Large intestine (tissue), 3 donors: ENCODE results near the gene PPP2R2B. TPM values are rescaled to one million over a fixed set of nuclear protein-coding genes. Genes with fewer than 3 reads are reported as not detected.

ENCODE experiments used
- DNase-seq, 2 donors: peaks; one replicate each; pipeline versions ENCODE4 v3.0.0 to v3.0.0-alpha.2; 2013
- H3K27ac ChIP-seq: one replicate; pipeline ENCODE4 v1.5.1; 2013; ENCODE audit warnings: low read length
- H3K27me3 ChIP-seq: 2 replicates; pipeline ENCODE4 v1.6.1; 2013; ENCODE audit warnings: low read length; ENCODE audit not compliant: control insufficient read depth, insufficient read depth
- H3K36me3 ChIP-seq: 2 replicates; pipeline ENCODE4 v1.6.1; 2013; ENCODE audit warnings: low read length; ENCODE audit not compliant: control insufficient read depth, insufficient read depth
- H3K4me1 ChIP-seq: one replicate; pipeline ENCODE4 v1.6.1; 2013; ENCODE audit warnings: low read length; ENCODE audit not compliant: control insufficient read depth, insufficient read depth
- H3K4me3 ChIP-seq: one replicate; pipeline ENCODE4 v1.5.1; 2013; ENCODE audit warnings: low read length
- H3K9me3 ChIP-seq: one replicate; pipeline ENCODE4 v1.6.1; 2013; ENCODE audit warnings: mild to moderate bottlenecking, low read depth, low read length, moderate library complexity; ENCODE audit not compliant: control insufficient read depth
- WGBS: methylation state at CpG from one replicate; pipeline ENCODE4 v1.1.5; 2013; ENCODE audit warnings: low lambda C conversion rate; ENCODE audit not compliant: insufficient coverage; 5-methylcytosine and 5-hydroxymethylcytosine counted together
- polyA plus RNA-seq: library from polyadenylated mRNA; unstranded; fragments of 120-200 nt; gene quantifications from one replicate; pipeline ENCODE4 v1.2.1, GENCODE V29; 2013

The PPP2R2B gene
- polyA plus RNA-seq, 1 donor = 8.0 TPM

- no peaks in the 10 kb centered on the region for H3K36me3 ChIP-seq
- no peak overlapping the region for H3K27ac ChIP-seq
- DNase-seq = no peak
- H3K27me3 ChIP-seq = no peaks in the 10 kb centered on the region
- no peak overlapping the region for H3K4me3 ChIP-seq
- H3K9me3 ChIP-seq = no peaks in the 10 kb centered on the region
- no peaks in the 10 kb centered on the region for H3K4me1 ChIP-seq
- WGBS = no CpG with 5 or more reads among the region's 4 CpGs
Observed at GRCh38 chr5:146704949-146705665, 173.4 kb downstream of the PPP2R2B start.

- no peaks in the 10 kb centered on the region for H3K4me1 ChIP-seq
- H3K27me3 ChIP-seq = no peaks in the 10 kb centered on the region
- no peak overlapping the region for H3K27ac ChIP-seq
- H3K9me3 ChIP-seq = no peaks in the 10 kb centered on the region
- no peaks in the 10 kb centered on the region for H3K36me3 ChIP-seq
- no peak for DNase-seq
- WGBS = 60% methylated on average over 1 of the region's 1 CpG
- no peak overlapping the region for H3K4me3 ChIP-seq
Observed at GRCh38 chr5:146703899-146704298, 174.7 kb downstream of the PPP2R2B start.

GRCh38 chr5:146703499-146703898 is 175.1 kb downstream of the PPP2R2B start:
- Histone ChIP-seq H3K4me3 (no peak overlapping the region), H3K9me3 (no peaks in the 10 kb centered on the region), H3K36me3 (no peaks in the 10 kb centered on the region), H3K4me1 (no peaks in the 10 kb centered on the region), H3K27ac (no peak overlapping the region), H3K27me3 (no peaks in the 10 kb centered on the region)
- no peak for DNase-seq

- no peak overlapping the region for H3K27ac ChIP-seq
- H3K27me3 ChIP-seq = no peaks in the 10 kb centered on the region
- no peaks in the 10 kb centered on the region for H3K4me1 ChIP-seq
- no peaks in the 10 kb centered on the region for H3K9me3 ChIP-seq
- no peak for DNase-seq
- WGBS = 80% methylated on average over 1 of the region's 6 CpGs
- no peaks in the 10 kb centered on the region for H3K36me3 ChIP-seq
- H3K4me3 ChIP-seq = no peak overlapping the region
Observed at GRCh38 chr5:146699664-146700418, 178.7 kb downstream of the PPP2R2B start.

- H3K4me1 ChIP-seq = no peaks in the 10 kb centered on the region
- WGBS = 84% methylated on average over 2 of the region's 3 CpGs
- no peak for DNase-seq
- no peaks in the 10 kb centered on the region for H3K9me3 ChIP-seq
- H3K4me3 ChIP-seq = no peak overlapping the region
- H3K36me3 ChIP-seq = no peaks in the 10 kb centered on the region
- no peak overlapping the region for H3K27ac ChIP-seq
- no peaks in the 10 kb centered on the region for H3K27me3 ChIP-seq
Observed at GRCh38 chr5:146699138-146699537, 179.4 kb downstream of the PPP2R2B start.

- H3K27ac ChIP-seq = no peak overlapping the region
- H3K36me3 ChIP-seq = no peaks in the 10 kb centered on the region
- 86% methylated on average over 1 of the region's 1 CpG for WGBS
- no peak overlapping the region for H3K4me3 ChIP-seq
- no peak for DNase-seq
- no peaks in the 10 kb centered on the region for H3K4me1 ChIP-seq
- no peaks in the 10 kb centered on the region for H3K27me3 ChIP-seq
- H3K9me3 ChIP-seq = no peaks in the 10 kb centered on the region
Observed at GRCh38 chr5:146698651-146699050, 179.9 kb downstream of the PPP2R2B start.

GRCh38 chr5:146697211-146697610 is 181.3 kb downstream of the PPP2R2B start:
- no peaks in the 10 kb centered on the region for H3K9me3 ChIP-seq
- H3K36me3 ChIP-seq = no peaks in the 10 kb centered on the region
- no peak overlapping the region for H3K27ac ChIP-seq
- no peaks in the 10 kb centered on the region for H3K27me3 ChIP-seq
- no peaks in the 10 kb centered on the region for H3K4me1 ChIP-seq
- no peak overlapping the region for H3K4me3 ChIP-seq
- no peak for DNase-seq

- Histone ChIP-seq H3K27ac (no peak overlapping the region), H3K4me3 (no peak overlapping the region), H3K4me1 (no peaks in the 10 kb centered on the region), H3K27me3 (no peaks in the 10 kb centered on the region), H3K36me3 (no peaks in the 10 kb centered on the region), H3K9me3 (no peaks in the 10 kb centered on the region)
- DNase-seq = no peak
- WGBS = 50% methylated on average over 1 of the region's 1 CpG
Observed at GRCh38 chr5:146695646-146696045, 182.9 kb downstream of the PPP2R2B start.

GRCh38 chr5:146690880-146691355 is 187.6 kb downstream of the PPP2R2B start:
- WGBS = 100% methylated on average over 1 of the region's 6 CpGs

GRCh38 chr5:146687630-146688029 is 190.9 kb downstream of the PPP2R2B start:
- no peak overlapping the region for H3K4me3 ChIP-seq
- no peaks in the 10 kb centered on the region for H3K9me3 ChIP-seq
- H3K36me3 ChIP-seq = no peaks in the 10 kb centered on the region
- no peaks in the 10 kb centered on the region for H3K4me1 ChIP-seq
- 17% methylated on average over 1 of the region's 4 CpGs for WGBS
- no peaks in the 10 kb centered on the region for H3K27me3 ChIP-seq
- no peak overlapping the region for H3K27ac ChIP-seq
- DNase-seq = no peak

More at GRCh38 chr5:146690880-146691355, 187.6 kb downstream of the PPP2R2B start:
- Histone ChIP-seq H3K9me3 (no peaks in the 10 kb centered on the region), H3K36me3 (no peaks in the 10 kb centered on the region), H3K4me3 (no peak overlapping the region), H3K27me3 (no peaks in the 10 kb centered on the region), H3K27ac (no peak overlapping the region), H3K4me1 (no peaks in the 10 kb centered on the region)
- DNase-seq = no peak
